ENCODE data around the gene RFX2.
A peak's percentile ranks its signal among the peaks of the same experiment; 100 is the strongest.

- TF ChIP-seq CTCF (IDR thresholded peaks at IDR 0.05) = peak in 1 of 4 experiments; percentile 28
- TF ChIP-seq POLR2A (IDR thresholded peaks at IDR 0.05) = peak; percentile 41 to 52
Observed at GRCh38 chr19:6108721-6109633, 1.3 kb downstream of the RFX2 start.
